ENCODE results near the gene RAB11FIP4.

DNA sequence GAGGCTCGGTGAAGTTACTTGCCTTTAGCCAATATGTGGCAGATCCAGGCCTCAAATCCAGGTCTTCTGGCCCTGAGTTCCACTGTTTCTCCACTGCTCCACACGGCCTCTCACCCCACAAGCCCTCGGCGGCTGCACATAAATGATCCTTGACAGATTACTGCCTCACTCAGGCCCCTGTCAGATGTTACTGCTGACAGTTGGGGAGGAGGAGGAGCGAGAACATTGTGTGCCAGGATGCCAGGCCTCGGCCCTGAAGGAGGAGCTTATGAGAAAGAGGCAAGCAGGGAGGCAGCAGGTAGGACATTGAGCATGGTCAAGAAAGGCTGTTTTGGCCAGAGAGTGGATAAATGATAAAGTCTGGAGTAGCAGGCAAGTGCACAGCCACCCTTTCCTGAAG is 88.6 kb downstream of the RAB11FIP4 start:
- TF ChIP-seq, protein P1, sequence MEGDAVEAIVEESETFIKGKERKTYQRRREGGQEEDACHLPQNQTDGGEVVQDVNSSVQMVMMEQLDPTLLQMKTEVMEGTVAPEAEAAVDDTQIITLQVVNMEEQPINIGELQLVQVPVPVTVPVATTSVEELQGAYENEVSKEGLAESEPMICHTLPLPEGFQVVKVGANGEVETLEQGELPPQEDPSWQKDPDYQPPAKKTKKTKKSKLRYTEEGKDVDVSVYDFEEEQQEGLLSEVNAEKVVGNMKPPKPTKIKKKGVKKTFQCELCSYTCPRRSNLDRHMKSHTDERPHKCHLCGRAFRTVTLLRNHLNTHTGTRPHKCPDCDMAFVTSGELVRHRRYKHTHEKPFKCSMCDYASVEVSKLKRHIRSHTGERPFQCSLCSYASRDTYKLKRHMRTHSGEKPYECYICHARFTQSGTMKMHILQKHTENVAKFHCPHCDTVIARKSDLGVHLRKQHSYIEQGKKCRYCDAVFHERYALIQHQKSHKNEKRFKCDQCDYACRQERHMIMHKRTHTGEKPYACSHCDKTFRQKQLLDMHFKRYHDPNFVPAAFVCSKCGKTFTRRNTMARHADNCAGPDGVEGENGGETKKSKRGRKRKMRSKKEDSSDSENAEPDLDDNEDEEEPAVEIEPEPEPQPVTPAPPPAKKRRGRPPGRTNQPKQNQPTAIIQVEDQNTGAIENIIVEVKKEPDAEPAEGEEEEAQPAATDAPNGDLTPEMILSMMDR (IDR thresholded peaks at IDR 0.05; ENCODE audit: borderline replicate concordance, extremely low read depth, low read length, poor library complexity, severe bottlenecking): no peak
- no peak for TF ChIP-seq EZH2 (IDR thresholded peaks at IDR 0.05; ENCODE audit: borderline replicate concordance, low read depth, low read length, severe bottlenecking)
